ENCODE results near the gene NCAPD2.

DNA sequence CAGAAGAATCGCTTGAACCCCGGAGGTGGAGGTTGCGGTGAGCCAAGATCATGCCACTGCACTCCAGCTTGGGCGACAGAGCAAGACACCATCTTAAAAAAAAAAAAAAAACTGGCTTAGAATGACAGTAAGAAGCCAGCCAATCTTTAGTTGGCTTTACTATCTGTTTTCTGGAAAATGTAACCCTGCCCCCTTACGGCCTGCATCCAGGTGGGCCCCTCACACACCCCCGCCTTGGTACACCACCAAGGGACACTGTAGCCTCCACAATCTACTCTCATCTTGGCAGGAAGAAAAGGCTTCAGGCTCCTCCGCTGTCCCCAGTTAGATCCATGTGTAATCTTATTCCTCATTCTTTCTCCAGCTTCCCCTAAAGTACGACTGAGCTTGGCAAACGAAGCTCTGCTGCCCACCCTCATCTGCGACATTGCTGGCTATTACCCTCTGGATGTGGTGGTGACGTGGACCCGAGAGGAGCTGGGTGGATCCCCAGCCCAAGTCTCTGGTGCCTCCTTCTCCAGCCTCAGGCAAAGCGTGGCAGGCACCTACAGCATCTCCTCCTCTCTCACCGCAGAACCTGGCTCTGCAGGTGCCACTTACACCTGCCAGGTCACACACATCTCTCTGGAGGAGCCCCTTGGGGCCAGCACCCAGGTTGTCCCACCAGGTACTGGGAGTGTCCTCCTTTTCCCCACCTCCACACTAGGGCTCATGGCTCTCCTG is 35.5 kb upstream of the NCAPD2 start:
- TF ChIP-seq, protein P1, sequence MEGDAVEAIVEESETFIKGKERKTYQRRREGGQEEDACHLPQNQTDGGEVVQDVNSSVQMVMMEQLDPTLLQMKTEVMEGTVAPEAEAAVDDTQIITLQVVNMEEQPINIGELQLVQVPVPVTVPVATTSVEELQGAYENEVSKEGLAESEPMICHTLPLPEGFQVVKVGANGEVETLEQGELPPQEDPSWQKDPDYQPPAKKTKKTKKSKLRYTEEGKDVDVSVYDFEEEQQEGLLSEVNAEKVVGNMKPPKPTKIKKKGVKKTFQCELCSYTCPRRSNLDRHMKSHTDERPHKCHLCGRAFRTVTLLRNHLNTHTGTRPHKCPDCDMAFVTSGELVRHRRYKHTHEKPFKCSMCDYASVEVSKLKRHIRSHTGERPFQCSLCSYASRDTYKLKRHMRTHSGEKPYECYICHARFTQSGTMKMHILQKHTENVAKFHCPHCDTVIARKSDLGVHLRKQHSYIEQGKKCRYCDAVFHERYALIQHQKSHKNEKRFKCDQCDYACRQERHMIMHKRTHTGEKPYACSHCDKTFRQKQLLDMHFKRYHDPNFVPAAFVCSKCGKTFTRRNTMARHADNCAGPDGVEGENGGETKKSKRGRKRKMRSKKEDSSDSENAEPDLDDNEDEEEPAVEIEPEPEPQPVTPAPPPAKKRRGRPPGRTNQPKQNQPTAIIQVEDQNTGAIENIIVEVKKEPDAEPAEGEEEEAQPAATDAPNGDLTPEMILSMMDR (IDR thresholded peaks at IDR 0.05) = no peak
- no peak for TF ChIP-seq POLR2A (IDR thresholded peaks at IDR 0.05)
